ENCODE results near the gene CHCHD6.

DNA sequence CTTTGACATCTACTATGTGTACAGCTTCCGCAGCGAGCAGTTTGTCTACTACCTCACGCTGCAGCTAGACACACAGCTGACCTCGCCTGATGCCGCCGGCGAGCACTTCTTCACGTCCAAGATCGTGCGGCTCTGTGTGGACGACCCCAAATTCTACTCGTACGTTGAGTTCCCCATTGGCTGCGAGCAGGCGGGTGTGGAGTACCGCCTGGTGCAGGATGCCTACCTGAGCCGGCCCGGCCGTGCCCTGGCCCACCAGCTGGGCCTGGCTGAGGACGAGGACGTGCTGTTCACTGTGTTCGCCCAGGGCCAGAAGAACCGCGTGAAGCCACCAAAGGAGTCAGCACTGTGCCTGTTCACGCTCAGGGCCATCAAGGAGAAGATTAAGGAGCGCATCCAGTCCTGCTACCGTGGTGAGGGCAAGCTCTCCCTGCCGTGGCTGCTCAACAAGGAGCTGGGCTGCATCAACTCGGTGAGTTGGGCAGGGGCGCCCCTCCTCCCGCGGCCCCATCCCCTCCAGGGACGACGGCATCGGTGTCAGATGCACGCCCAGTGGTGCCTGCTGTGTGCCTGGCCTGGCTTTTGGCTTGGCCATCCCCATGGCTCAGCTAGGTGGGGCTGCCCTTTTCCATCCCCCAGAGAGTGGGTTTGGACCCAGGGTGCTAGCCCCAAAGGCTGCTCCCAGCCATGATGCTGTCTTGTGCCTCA, 285.4 kb downstream of the CHCHD6 start:
- TF ChIP-seq, protein P1, sequence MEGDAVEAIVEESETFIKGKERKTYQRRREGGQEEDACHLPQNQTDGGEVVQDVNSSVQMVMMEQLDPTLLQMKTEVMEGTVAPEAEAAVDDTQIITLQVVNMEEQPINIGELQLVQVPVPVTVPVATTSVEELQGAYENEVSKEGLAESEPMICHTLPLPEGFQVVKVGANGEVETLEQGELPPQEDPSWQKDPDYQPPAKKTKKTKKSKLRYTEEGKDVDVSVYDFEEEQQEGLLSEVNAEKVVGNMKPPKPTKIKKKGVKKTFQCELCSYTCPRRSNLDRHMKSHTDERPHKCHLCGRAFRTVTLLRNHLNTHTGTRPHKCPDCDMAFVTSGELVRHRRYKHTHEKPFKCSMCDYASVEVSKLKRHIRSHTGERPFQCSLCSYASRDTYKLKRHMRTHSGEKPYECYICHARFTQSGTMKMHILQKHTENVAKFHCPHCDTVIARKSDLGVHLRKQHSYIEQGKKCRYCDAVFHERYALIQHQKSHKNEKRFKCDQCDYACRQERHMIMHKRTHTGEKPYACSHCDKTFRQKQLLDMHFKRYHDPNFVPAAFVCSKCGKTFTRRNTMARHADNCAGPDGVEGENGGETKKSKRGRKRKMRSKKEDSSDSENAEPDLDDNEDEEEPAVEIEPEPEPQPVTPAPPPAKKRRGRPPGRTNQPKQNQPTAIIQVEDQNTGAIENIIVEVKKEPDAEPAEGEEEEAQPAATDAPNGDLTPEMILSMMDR (IDR thresholded peaks at IDR 0.05; ENCODE audit: insufficient read depth, low read length, poor library complexity, severe bottlenecking): no peak
- TF ChIP-seq EZH2phosphoT487 (conservative IDR thresholded peaks at IDR 0.05; ENCODE audit: low read length): no peak
